ENCODE results near the gene LENG1. TPM values are rescaled to one million over a fixed set of nuclear protein-coding genes. Genes with fewer than 3 reads are reported as not detected.

The LENG1 gene
- total RNA-seq, 1 experiment from 2014 or later = 7.6 TPM

- Histone ChIP-seq H2AFZ (ENCODE audit: low read depth, low read length, poor library complexity, severe bottlenecking) (no peak overlapping the region), H3K27ac (ENCODE audit: low read depth, low read length) (no peak overlapping the region), H3K4me2 (ENCODE audit: low read length) (no peak overlapping the region), H3K9ac (ENCODE audit: low read length) (no peak overlapping the region), H3K9me3 (ENCODE audit: control insufficient read depth in 1 of 2, insufficient read depth in 1 of 2, low read depth in 1 of 2, low read length in 2 of 2) (no peaks in the 10 kb centered on the region), H4K20me1 (ENCODE audit: insufficient read depth) (no peaks in the 10 kb centered on the region), H3K27me3 (ENCODE audit: insufficient read depth, low read length) (no peaks in the 10 kb centered on the region), H3K79me2 (ENCODE audit: insufficient read depth, low read length) (no peaks in the 10 kb centered on the region; the same call in 1 of the 2 replicates), H3K4me1 (ENCODE audit: control insufficient read depth in 1 of 2, insufficient read depth in 2 of 2, low read length in 2 of 2) (peaks cover 19 to 41% of the 10 kb centered on the region in 2 experiments), H3K9me2 (ENCODE audit: insufficient read depth) (no peaks in the 10 kb centered on the region), H3K36me3 (ENCODE audit: control insufficient read depth in 1 of 2, insufficient read depth in 2 of 2, low read length in 2 of 2) (no peaks in the 10 kb centered on the region), H3K4me3 (replicated peaks in 1 of 2; ENCODE audit: low read depth in 1 of 2, low read length in 2 of 2) (no peak overlapping the region)
- ATAC-seq (no peak), DNase-seq (ENCODE audit: low read depth, low spot score) (no peak)
- intact Hi-C loops (cut with micrococcal nuclease) = no loop called here
- BruUV-seq (replicated peaks) = no TSS peak
- ChIA-PET CTCF (interaction anchor here (1.5 kb wide), 1 partner anchor 8 kb away, joined by 4 read pairs; the partner anchor contains the start of gene TMC4), RAD21 (ENCODE audit: low non-redundant PET in 1 of 2, low total read pairs in 2 of 2, uncharacterized antibody in 2 of 2, unreplicated experiment in 2 of 2) (no interaction called here), POLR2A (interaction anchor here (0.6 to 0.8 kb wide), 2 partner anchors 28 to 183 kb away, joined by 3 read pairs; partner anchors contain the start of gene CNOT3)
- no peak for TF ChIP-seq REST (IDR thresholded peaks at IDR 0.05; ENCODE audit: low read depth)
- TF ChIP-seq YY1 (IDR thresholded peaks at IDR 0.05; ENCODE audit: extremely low read depth, insufficient replicate concordance, low read depth, low read length) = no peak
- TF ChIP-seq CEBPB (IDR thresholded peaks at IDR 0.05; ENCODE audit: low read depth) = no peak
Measured at GRCh38 chr19:54165222-54165621, 5.7 kb upstream of the LENG1 start.

All from HCT116 (cell line).